Middle frontal gyrus (tissue), 1 donor: ENCODE data around the gene EPB41L4B.

Experiments
- DNase-seq: peaks from one replicate; pipeline ENCODE4 v3.0.0-alpha.2; 2015; ENCODE audit warnings: low spot score; ENCODE audit errors: extremely low spot score

The EPB41L4B gene

GRCh38 chr9:109166771-109167601 lies 153.9 kb downstream of the EPB41L4B start, which contains the start of gene FRRS1L:
FRRS1L (minus strand) TSS chr9:109167249; CDS start chr9:109167138, 111 bp downstream.
- DNase-seq, result peak; percentile 50

- no peak for DNase-seq
Observed at GRCh38 chr9:109166171-109166770, 154.6 kb downstream of the EPB41L4B start.

GRCh38 chr9:109164042-109164441 lies 156.8 kb downstream of the EPB41L4B start:
- no peak for DNase-seq

- DNase-seq, result no peak
Observed at GRCh38 chr9:109163194-109163593, 157.7 kb downstream of the EPB41L4B start.

GRCh38 chr9:109162677-109163076 lies 158.2 kb downstream of the EPB41L4B start:
- no peak for DNase-seq

DNA sequence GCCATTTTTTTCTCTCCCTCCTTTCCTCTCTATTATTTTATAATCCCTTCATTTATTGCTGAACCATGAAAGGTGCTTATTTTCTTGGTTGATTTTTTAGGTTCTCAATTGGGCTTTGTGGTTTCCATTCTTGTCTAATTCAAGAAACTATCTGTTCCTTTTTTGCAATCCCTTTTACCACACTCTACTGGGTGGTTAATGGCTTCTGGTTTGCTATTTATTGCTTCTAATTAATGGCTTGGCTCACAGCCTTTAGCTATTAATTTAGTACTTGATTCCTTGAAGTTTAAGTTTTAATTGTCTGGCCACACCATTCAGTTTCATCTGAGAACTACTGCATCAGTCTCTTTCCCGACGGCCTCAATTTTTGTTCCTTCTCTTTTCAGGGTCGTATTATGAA lies 159.4 kb downstream of the EPB41L4B start:
- no peak for DNase-seq

- DNase-seq, result no peak
Observed at GRCh38 chr9:109159583-109159982, 161.3 kb downstream of the EPB41L4B start.

- DNase-seq, result no peak
Observed at GRCh38 chr9:109158651-109159050, 162.2 kb downstream of the EPB41L4B start.

DNA sequence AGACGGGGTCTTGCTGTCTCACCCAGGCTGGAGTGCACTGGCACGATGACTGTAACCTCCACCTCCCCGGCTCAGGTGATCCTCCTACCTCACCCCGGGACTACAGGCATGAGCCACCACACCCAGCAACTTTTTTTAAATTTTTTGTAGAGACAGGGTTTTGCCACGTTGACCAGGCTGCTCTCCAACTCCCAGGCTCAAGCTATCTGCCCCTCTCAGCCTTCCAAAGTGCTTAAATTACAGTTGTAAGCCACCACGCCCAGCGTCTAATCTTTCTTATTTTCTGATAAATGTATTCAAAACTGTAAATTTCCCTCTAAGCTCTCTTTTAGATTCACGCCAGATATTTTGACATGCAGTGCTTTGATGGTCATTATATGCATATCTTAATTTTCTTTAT lies 164.2 kb downstream of the EPB41L4B start:
- no peak for DNase-seq

- no peak for DNase-seq
Observed at GRCh38 chr9:109150925-109151545, 169.8 kb downstream of the EPB41L4B start.

GRCh38 chr9:109149722-109150121 lies 171.1 kb downstream of the EPB41L4B start:
- no peak for DNase-seq

GRCh38 chr9:109149089-109149488 lies 171.8 kb downstream of the EPB41L4B start:
- DNase-seq, result no peak

DNA sequence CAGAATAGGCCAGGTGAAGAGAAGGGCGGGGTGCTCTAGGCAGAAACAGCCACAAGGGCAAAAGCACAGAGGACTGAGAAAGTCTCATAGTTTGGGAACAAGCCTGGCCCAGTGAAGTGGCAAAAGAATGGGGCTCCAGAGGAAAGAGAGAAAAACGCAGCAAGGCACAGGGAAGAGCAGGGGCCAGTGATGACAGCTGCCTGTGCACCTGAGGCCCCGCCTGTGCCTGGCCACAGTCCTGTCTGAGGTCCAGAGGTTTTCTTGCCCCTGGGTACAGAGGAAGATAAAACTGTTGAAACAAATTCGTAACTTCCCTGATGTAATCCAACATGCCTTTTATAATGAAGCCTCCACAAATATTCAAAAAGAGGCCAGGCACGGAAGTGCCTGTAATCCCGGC lies 175.8 kb downstream of the EPB41L4B start:
- no peak for DNase-seq

GRCh38 chr9:109143881-109144562 lies 176.8 kb downstream of the EPB41L4B start:
- no peak for DNase-seq

DNA sequence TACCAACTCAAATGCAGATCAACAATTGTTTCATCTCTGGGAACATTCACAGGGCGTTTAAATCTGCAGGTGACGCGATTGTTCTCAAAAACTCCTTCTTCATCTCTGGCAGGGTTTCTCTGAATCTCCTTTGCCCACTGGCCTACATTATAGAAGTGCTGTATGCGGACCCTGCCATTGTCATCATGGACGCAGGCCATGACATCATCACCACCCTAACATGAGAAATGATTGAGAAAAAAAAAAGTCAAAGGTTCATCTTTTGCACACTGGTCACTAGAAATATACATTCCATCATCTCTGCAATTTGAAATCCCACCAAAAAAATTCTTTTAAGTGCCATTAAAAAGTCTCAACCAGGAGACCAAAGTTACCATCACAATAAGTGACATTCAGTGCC lies 179.5 kb downstream of the EPB41L4B start:
- no peak for DNase-seq

GRCh38 chr9:109139851-109140250 lies 181.0 kb downstream of the EPB41L4B start:
- no peak for DNase-seq

- no peak for DNase-seq
Observed at GRCh38 chr9:109138421-109138820, 182.4 kb downstream of the EPB41L4B start.

GRCh38 chr9:109134167-109134578 lies 186.7 kb downstream of the EPB41L4B start:
- no peak for DNase-seq

GRCh38 chr9:109133533-109133932 lies 187.3 kb downstream of the EPB41L4B start:
- DNase-seq, result no peak

GRCh38 chr9:109132567-109133021 lies 188.3 kb downstream of the EPB41L4B start:
- DNase-seq, result no peak

GRCh38 chr9:109129470-109130197 lies 191.2 kb downstream of the EPB41L4B start:
- no peak for DNase-seq
